B cell (primary cell): Measurements from ENCODE around the gene ZFP14.
"Not testable (repeated sequence)": the region's sequence is repeated elsewhere in the genome, so short reads cannot be mapped to it uniquely, and the experiment has no call there.

Experiments
- EZH2 ChIP-seq: IDR thresholded peaks from 2 replicates; pipeline ENCODE4 v1.6.1; 2012; ENCODE audit warnings: borderline replicate concordance, low read depth, mild to moderate bottlenecking, moderate library complexity, low read length; ENCODE audit not compliant: insufficient read depth, poor library complexity, severe bottlenecking
- TF ChIP-seq, protein P1 (sequence below): fragments of 200-600 bp; IDR thresholded peaks from one replicate; pipeline ENCODE4 v1.8.0; 2022; ENCODE audit warnings: antibody characterized with exemption, mild to moderate bottlenecking

DNA sequence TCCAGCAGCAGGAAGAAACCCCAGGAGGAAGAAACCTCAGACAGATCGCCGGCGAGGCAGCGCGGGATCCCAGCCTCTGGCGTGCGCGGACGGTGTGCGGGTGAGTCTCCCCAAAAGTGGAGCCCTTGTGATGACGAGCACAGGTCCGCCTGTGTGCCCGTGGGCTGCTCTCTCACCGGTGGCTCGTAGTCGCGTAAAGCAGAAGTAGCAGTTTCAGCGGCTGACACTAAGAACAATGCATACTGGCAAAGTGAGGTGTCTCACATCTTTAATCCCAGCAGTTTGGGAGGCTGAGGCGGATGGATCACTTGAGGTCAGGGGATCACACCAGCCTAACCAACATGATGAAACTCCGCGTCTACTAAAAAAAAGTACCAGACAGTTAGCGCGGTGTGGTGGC lies 69.2 kb downstream of the ZFP14 start:
- TF ChIP-seq, protein P1, sequence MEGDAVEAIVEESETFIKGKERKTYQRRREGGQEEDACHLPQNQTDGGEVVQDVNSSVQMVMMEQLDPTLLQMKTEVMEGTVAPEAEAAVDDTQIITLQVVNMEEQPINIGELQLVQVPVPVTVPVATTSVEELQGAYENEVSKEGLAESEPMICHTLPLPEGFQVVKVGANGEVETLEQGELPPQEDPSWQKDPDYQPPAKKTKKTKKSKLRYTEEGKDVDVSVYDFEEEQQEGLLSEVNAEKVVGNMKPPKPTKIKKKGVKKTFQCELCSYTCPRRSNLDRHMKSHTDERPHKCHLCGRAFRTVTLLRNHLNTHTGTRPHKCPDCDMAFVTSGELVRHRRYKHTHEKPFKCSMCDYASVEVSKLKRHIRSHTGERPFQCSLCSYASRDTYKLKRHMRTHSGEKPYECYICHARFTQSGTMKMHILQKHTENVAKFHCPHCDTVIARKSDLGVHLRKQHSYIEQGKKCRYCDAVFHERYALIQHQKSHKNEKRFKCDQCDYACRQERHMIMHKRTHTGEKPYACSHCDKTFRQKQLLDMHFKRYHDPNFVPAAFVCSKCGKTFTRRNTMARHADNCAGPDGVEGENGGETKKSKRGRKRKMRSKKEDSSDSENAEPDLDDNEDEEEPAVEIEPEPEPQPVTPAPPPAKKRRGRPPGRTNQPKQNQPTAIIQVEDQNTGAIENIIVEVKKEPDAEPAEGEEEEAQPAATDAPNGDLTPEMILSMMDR: not testable (repeated sequence)
- TF ChIP-seq EZH2: not testable (repeated sequence)
